ENCODE results near the gene TRPM3.

DNA sequence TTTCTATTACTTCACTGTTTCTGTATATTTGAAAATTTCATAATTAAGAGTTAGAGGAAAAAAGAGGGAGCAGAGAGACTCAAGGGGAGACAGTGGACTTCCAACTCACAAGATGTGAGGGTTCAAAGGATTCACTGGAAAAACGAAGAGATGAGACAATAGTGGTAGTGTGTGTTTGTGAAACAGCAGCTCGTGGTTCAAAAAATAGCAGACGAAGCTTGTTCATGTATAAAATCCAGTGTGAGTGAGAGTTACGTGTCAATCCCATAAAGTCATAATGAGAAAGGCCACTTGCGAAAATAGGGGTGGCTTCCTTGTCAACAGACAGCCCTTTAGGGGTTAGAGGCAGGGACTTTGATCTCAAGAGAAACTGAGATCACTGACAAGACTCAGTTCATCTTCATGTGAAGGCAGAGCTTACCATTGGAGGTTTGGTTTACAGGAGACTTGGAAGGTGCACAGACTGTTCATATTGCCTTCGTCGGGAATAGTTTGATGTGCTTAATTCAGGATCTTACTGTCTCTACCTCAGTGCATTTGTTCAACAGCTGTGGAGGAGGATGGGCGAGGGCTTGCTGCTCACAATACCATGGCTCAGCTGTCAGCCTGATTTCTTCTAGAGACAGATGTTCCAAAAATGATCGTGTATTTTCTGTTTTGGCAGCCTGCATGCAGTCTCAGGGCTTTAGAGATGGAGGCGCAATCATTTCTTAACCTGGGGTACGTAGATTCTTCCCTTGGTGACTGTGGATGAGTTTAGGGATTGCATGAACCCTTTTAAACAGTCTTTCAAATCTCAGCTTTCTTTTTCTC, 601.3 kb downstream of the TRPM3 start:
- TF ChIP-seq, protein P1, sequence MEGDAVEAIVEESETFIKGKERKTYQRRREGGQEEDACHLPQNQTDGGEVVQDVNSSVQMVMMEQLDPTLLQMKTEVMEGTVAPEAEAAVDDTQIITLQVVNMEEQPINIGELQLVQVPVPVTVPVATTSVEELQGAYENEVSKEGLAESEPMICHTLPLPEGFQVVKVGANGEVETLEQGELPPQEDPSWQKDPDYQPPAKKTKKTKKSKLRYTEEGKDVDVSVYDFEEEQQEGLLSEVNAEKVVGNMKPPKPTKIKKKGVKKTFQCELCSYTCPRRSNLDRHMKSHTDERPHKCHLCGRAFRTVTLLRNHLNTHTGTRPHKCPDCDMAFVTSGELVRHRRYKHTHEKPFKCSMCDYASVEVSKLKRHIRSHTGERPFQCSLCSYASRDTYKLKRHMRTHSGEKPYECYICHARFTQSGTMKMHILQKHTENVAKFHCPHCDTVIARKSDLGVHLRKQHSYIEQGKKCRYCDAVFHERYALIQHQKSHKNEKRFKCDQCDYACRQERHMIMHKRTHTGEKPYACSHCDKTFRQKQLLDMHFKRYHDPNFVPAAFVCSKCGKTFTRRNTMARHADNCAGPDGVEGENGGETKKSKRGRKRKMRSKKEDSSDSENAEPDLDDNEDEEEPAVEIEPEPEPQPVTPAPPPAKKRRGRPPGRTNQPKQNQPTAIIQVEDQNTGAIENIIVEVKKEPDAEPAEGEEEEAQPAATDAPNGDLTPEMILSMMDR (IDR thresholded peaks at IDR 0.05): no peak
- TF ChIP-seq EZH2 (IDR thresholded peaks at IDR 0.05; ENCODE audit: borderline replicate concordance, insufficient read depth, low read depth, low read length, poor library complexity, severe bottlenecking): no peak
